K562 (cell line): Measurements from ENCODE around the gene ZNF335. TPM values are rescaled to one million over a fixed set of nuclear protein-coding genes. Genes with fewer than 3 reads are reported as not detected.

ENCODE experiments used
- ARID1B ChIP-seq: fragments of 450-650 bp; IDR thresholded peaks from 2 replicates; pipeline ENCODE4 v1.6.1; 2016; ENCODE audit warnings: antibody characterized with exemption, mild to moderate bottlenecking, inconsistent platforms
- BRCA1 ChIP-seq, 2 experiments: fragments of 450-650 bp in 1 of 2; sonication (generic) in 1 of 2; formaldehyde crosslinking in 1 of 2; IDR thresholded peaks; 2 replicates each; pipeline versions ENCODE4 v1.5.0 to v1.6.1; 2017 to 2020; ENCODE audit warnings: mild to moderate bottlenecking in 1 of 2, missing genetic modification reagents in 1 of 2
- CBX1 ChIP-seq: sonication (generic); IDR thresholded peaks from 2 replicates; pipeline ENCODE4 v1.6.1; 2016; ENCODE audit warnings: antibody characterized with exemption, low read depth, mild to moderate bottlenecking
- COPS2 ChIP-seq: fragments of 450-650 bp; conservative IDR thresholded peaks from 2 replicates; pipeline ENCODE4 v1.6.1; 2016; ENCODE audit warnings: mild to moderate bottlenecking, moderate library complexity
- CUX1 ChIP-seq: fragments of 200-800 bp; sonication (Bioruptor generic); IDR thresholded peaks from 2 replicates; pipeline ENCODE4 v1.6.1; 2016; ENCODE audit warnings: missing genetic modification characterization, missing compliant biosample characterization
- NCOA2 ChIP-seq, 2 experiments: fragments of 450-650 bp; IDR thresholded peaks; 2 replicates each; pipeline ENCODE4 v1.6.1; 2018; ENCODE audit warnings: mild to moderate bottlenecking in 2 of 2, moderate library complexity in 1 of 2; ENCODE audit not compliant: partially characterized antibody in 2 of 2
- RB1 ChIP-seq: fragments of 450-650 bp; IDR thresholded peaks from 2 replicates; pipeline ENCODE4 v1.6.1; 2017; ENCODE audit warnings: low read depth, mild to moderate bottlenecking
- SOX6 ChIP-seq: fragments of 450-650 bp; IDR thresholded peaks from 2 replicates; pipeline ENCODE4 v1.6.1; 2014; ENCODE audit warnings: mild to moderate bottlenecking
- TRIM28 ChIP-seq: fragments of 450-650 bp; IDR thresholded peaks from 2 replicates; pipeline ENCODE4 v1.6.1; 2017
- TSHZ1 ChIP-seq: fragments of 250-450 bp; sonication (Bioruptor Pico); IDR thresholded peaks from 2 replicates; pipeline ENCODE4 v1.4.0; 2020; ENCODE audit warnings: mild to moderate bottlenecking, moderate library complexity
- ZBED1 ChIP-seq: IDR thresholded peaks from 2 replicates; pipeline ENCODE4 v1.6.1; 2014
- ZBTB34 ChIP-seq: fragments of 250-450 bp; sonication (Bioruptor Pico); IDR thresholded peaks from 2 replicates; pipeline ENCODE4 v1.8.0; 2021; ENCODE audit warnings: mild to moderate bottlenecking, moderate library complexity
- ZNF212 ChIP-seq: fragments of 450-650 bp; formaldehyde crosslinking; IDR thresholded peaks from 2 replicates; pipeline ENCODE4 v1.4.0; 2020; ENCODE audit warnings: mild to moderate bottlenecking
- ZNF23 ChIP-seq: fragments of 250-450 bp; sonication (Bioruptor Pico); IDR thresholded peaks from 2 replicates; pipeline ENCODE4 v1.4.0; 2020; ENCODE audit warnings: mild to moderate bottlenecking
- ZNF239 ChIP-seq: fragments of 250-450 bp; sonication (Bioruptor Pico); IDR thresholded peaks from 2 replicates; pipeline ENCODE4 v1.4.0; 2020; ENCODE audit warnings: mild to moderate bottlenecking
- ZNF75A ChIP-seq: fragments of 450-650 bp; formaldehyde crosslinking; IDR thresholded peaks from 2 replicates; pipeline ENCODE4 v1.4.0; 2020; ENCODE audit warnings: mild to moderate bottlenecking
- ZNF76 ChIP-seq: fragments of 250-450 bp; sonication (Bioruptor Pico); IDR thresholded peaks from 2 replicates; pipeline ENCODE4 v1.4.0; 2020; ENCODE audit warnings: mild to moderate bottlenecking, moderate library complexity, borderline replicate concordance
- polyA plus RNA-seq, 8 experiments: library from polyadenylated mRNA; depleted of rRNA in 4 of 8; stranded (reverse) in 5 of 8; unstranded in 3 of 8; fragments of >200 nt; fragmentation: Nextera tagmentation in 2 of 8; fragmentation: Illumina TruSeq in 1 of 8; extraction: Ambion mirVana in 2 of 8; extraction: Trizol in 1 of 8; gene quantifications; 2 replicates each; pipeline versions ENCODE4 v1.2.1 to v1.2.3, GENCODE V29; 2011 to 2014; ENCODE audit warnings: inconsistent platforms in 1 of 8, missing spikeins in 1 of 8
- total RNA-seq, 7 experiments: library from RNA; depleted of rRNA in 6 of 7; stranded (reverse); fragments of >200 nt in 6 of 7; fragmentation: Illumina TruSeq in 2 of 7; extraction: Trizol in 2 of 7; gene quantifications; 2 replicates each; pipeline versions ENCODE4 v1.2.1 to v1.2.3, GENCODE V29; 2011 to 2021; ENCODE audit warnings: low replicate concordance in 1 of 7
- TF ChIP-seq, protein P1 (sequence below): fragments of 250-450 bp; sonication (Bioruptor Pico); IDR thresholded peaks from 2 replicates; pipeline ENCODE4 v1.8.0; 2022; ENCODE audit warnings: moderate library complexity, mild to moderate bottlenecking, inconsistent platforms

Gene ZNF335
- total and polyA plus RNA-seq, 9 of the 15 experiments (the other 6 are each of a cell fraction or from before 2014, with no cell fraction given) = 0.39 to 16.0 (median 7.6) TPM

DNA sequence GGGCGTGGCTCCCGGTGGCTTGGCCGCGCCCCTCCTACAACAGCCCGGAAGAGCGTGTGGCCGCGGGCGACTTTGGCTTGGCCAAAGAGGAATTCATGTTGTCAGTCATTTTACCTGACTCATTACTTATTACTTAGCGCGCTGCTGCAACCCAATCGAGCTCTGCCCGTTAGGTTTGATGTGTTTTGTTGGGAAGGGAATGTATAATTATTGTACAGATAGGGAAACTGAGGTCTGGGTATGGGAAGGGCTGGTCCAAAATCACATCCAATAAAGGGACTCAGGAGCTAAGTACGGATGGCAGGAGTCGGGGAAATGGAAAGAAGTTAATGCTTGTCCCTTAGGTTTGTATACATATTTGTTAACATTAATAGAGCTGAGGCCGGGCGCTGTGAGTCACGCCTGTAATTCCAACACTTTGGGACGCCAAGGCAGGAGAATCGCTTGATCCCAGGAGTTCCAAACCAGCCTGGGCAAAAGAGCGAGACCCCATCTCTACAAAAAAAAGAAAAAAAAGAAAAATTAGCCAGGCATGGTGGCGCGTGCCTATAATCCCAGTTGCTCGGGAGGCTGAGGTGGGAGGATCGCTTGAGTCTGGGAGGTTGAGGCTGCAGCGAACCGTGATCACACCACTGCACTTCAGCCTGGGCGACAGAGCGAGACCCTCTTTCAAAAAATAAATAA, 639 bp upstream of the ZNF335 start (continued):
- TF ChIP-seq, protein P1, sequence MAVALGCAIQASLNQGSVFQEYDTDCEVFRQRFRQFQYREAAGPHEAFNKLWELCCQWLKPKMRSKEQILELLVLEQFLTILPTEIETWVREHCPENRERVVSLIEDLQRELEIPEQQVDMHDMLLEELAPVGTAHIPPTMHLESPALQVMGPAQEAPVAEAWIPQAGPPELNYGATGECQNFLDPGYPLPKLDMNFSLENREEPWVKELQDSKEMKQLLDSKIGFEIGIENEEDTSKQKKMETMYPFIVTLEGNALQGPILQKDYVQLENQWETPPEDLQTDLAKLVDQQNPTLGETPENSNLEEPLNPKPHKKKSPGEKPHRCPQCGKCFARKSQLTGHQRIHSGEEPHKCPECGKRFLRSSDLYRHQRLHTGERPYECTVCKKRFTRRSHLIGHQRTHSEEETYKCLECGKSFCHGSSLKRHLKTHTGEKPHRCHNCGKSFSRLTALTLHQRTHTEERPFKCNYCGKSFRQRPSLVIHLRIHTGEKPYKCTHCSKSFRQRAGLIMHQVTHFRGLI (CRISPR knock-in tag) = no peak
- TF ChIP-seq ARID1B (no peak), ZNF76 (CRISPR knock-in tag) (no peak), ZBED1 (no peak), SOX6 (no peak), TSHZ1 (CRISPR knock-in tag) (no peak), BRCA1 (IDR thresholded peaks at IDR 0.05) (no peak), BRCA1 (CRISPR knock-in tag; IDR thresholded peaks at IDR 0.05) (no peak), CUX1 (CRISPR knock-in tag) (no peak), ZNF75A (CRISPR knock-in tag) (no peak), ZBTB34 (CRISPR knock-in tag) (no peak), CBX1 (no peak), ZNF23 (no peak), COPS2 (no peak), NCOA2 (IDR thresholded peaks at IDR 0.05; ENCODE audit: partially characterized antibody in 2 of 2) (no peak), TRIM28 (peak; percentile 22; the same call in 1 of the 2 replicates), ZNF212 (no peak), ZNF239 (CRISPR knock-in tag) (no peak), RB1 (no peak)
